Parathyroid adenoma (tissue), 2 donors: Measurements from ENCODE around the gene LYRM7.
"Not testable (repeated sequence)": the region's sequence is repeated elsewhere in the genome, so short reads cannot be mapped to it uniquely, and the experiment has no call there.

Experiments
- H2AFZ ChIP-seq: fragments of 300-600 bp; sonication (generic); one replicate; pipeline ENCODE4 v1.7.0; 2017; ENCODE audit warnings: antibody characterized with exemption, mild to moderate bottlenecking
- H3K27ac ChIP-seq: fragments of 300-600 bp; sonication (generic); one replicate; pipeline ENCODE4 v1.7.0; 2017
- H3K27me3 ChIP-seq: fragments of 300-600 bp; sonication (generic); one replicate; pipeline ENCODE4 v1.7.0; 2017; ENCODE audit warnings: low read length; ENCODE audit not compliant: control insufficient read depth, insufficient read depth
- H3K36me3 ChIP-seq: fragments of 300-600 bp; sonication (generic); one replicate; pipeline ENCODE4 v1.7.0; 2017; ENCODE audit warnings: low read length; ENCODE audit not compliant: control insufficient read depth, insufficient read depth
- H3K4me1 ChIP-seq: fragments of 300-600 bp; sonication (generic); one replicate; pipeline ENCODE4 v1.7.0; 2017; ENCODE audit warnings: control low read depth
- H3K4me2 ChIP-seq: fragments of 300-600 bp; sonication (generic); one replicate; pipeline ENCODE4 v1.7.0; 2017; ENCODE audit warnings: low read length
- H3K4me3 ChIP-seq: fragments of 300-600 bp; sonication (generic); one replicate; pipeline ENCODE4 v1.7.0; 2017; ENCODE audit warnings: low read depth, low read length
- H3K79me2 ChIP-seq: fragments of 300-600 bp; sonication (generic); one replicate; pipeline ENCODE4 v1.7.0; 2017; ENCODE audit warnings: control low read depth
- H3K9ac ChIP-seq: fragments of 300-600 bp; sonication (generic); one replicate; pipeline ENCODE4 v1.7.0; 2017; ENCODE audit warnings: mild to moderate bottlenecking
- H3K9me3 ChIP-seq: fragments of 300-600 bp; sonication (generic); one replicate; pipeline ENCODE4 v1.7.0; 2017; ENCODE audit warnings: low read length; ENCODE audit not compliant: control insufficient read depth
- CTCF ChIP-seq: fragments of 300-600 bp; sonication (generic); IDR thresholded peaks from one replicate; pipeline ENCODE4 v1.7.0; 2017; ENCODE audit warnings: antibody characterized with exemption, mild to moderate bottlenecking
- donor health status: primary hyperparathyroidism.

Gene LYRM7

GRCh38 chr5:131186561-131187256 is 16.0 kb downstream of the LYRM7 start:
- no peak for TF ChIP-seq CTCF
- H3K4me3 ChIP-seq: no peak overlapping the region

GRCh38 chr5:131193106-131193505 is 22.4 kb downstream of the LYRM7 start:
- Histone ChIP-seq H3K36me3 (no peaks in the 10 kb centered on the region), H3K27me3 (no peaks in the 10 kb centered on the region), H2AFZ (no peak overlapping the region), H3K79me2 (no peaks in the 10 kb centered on the region), H3K27ac (no peak overlapping the region), H3K4me2 (no peak overlapping the region), H3K9ac (no peak overlapping the region), H3K9me3 (no peaks in the 10 kb centered on the region), H3K4me3 (no peak overlapping the region), H3K4me1 (no peaks in the 10 kb centered on the region)
- TF ChIP-seq CTCF: no peak

More at GRCh38 chr5:131186561-131187256, 16.0 kb downstream of the LYRM7 start:
- no peak overlapping the region for H2AFZ ChIP-seq
- no peak overlapping the region for H3K27ac ChIP-seq
- no peaks in the 10 kb centered on the region for H3K27me3 ChIP-seq
- H3K4me1 ChIP-seq: no peaks in the 10 kb centered on the region
- no peak overlapping the region for H3K4me2 ChIP-seq
- H3K79me2 ChIP-seq: no peaks in the 10 kb centered on the region
- H3K9ac ChIP-seq: no peak overlapping the region
- no peaks in the 10 kb centered on the region for H3K9me3 ChIP-seq
- H3K36me3 ChIP-seq: no peaks in the 10 kb centered on the region

GRCh38 chr5:131193897-131194296 is 23.2 kb downstream of the LYRM7 start:
- H2AFZ ChIP-seq, H3K9me3 ChIP-seq, H3K4me3 ChIP-seq, H3K4me2 ChIP-seq, H3K27ac ChIP-seq, H3K36me3 ChIP-seq, H3K27me3 ChIP-seq, H3K4me1 ChIP-seq, H3K9ac ChIP-seq, H3K79me2 ChIP-seq: not testable (repeated sequence)

- Histone ChIP-seq H3K27me3 (no peaks in the 10 kb centered on the region), H3K9ac (no peak overlapping the region), H3K4me3 (no peak overlapping the region), H3K4me2 (no peak overlapping the region), H2AFZ (no peak overlapping the region), H3K27ac (no peak overlapping the region), H3K79me2 (no peaks in the 10 kb centered on the region), H3K4me1 (no peaks in the 10 kb centered on the region), H3K36me3 (no peaks in the 10 kb centered on the region), H3K9me3 (no peaks in the 10 kb centered on the region)
- no peak for TF ChIP-seq CTCF
Measured at GRCh38 chr5:131194725-131195124, 24.0 kb downstream of the LYRM7 start.

- H2AFZ ChIP-seq: no peak overlapping the region
- H3K4me2 ChIP-seq: no peak overlapping the region
- H3K4me3 ChIP-seq: no peak overlapping the region
- H3K79me2 ChIP-seq: no peaks in the 10 kb centered on the region
- no peak for TF ChIP-seq CTCF
- H3K27ac ChIP-seq: no peak overlapping the region
- no peaks in the 10 kb centered on the region for H3K9me3 ChIP-seq
- H3K4me1 ChIP-seq: no peaks in the 10 kb centered on the region
- no peak overlapping the region for H3K9ac ChIP-seq
- no peaks in the 10 kb centered on the region for H3K27me3 ChIP-seq
- H3K36me3 ChIP-seq: no peaks in the 10 kb centered on the region
Measured at GRCh38 chr5:131195696-131196095, 25.0 kb downstream of the LYRM7 start.
